SH-SY5Y (cell line): ENCODE results near the gene EXD3.

Source experiments
- GATA2 ChIP-seq: IDR thresholded peaks from 2 replicates; pipeline ENCODE4 v1.6.1; 2011; ENCODE audit warnings: mild to moderate bottlenecking, low read depth, low read length
- GATA3 ChIP-seq: IDR thresholded peaks from 2 replicates; pipeline ENCODE4 v1.6.1; 2011; ENCODE audit warnings: low read depth, mild to moderate bottlenecking, low read length, moderate library complexity

EXD3 gene

GRCh38 chr9:137333016-137333671 lies 89.8 kb downstream of the EXD3 start:
- no peak for TF ChIP-seq GATA2
- no peak for TF ChIP-seq GATA3

- no peak for TF ChIP-seq GATA2
- TF ChIP-seq GATA3: no peak
Measured at GRCh38 chr9:137331929-137332328, 91.0 kb downstream of the EXD3 start.

GRCh38 chr9:137330689-137331088 lies 92.3 kb downstream of the EXD3 start:
- TF ChIP-seq GATA3 (no peak), GATA2 (no peak)

- TF ChIP-seq GATA3: no peak
- no peak for TF ChIP-seq GATA2
Measured at GRCh38 chr9:137326445-137327065, 96.4 kb downstream of the EXD3 start.

- no peak for TF ChIP-seq GATA2
Measured at GRCh38 chr9:137325799-137326198, 97.2 kb downstream of the EXD3 start.

- no peak for TF ChIP-seq GATA2
- TF ChIP-seq GATA3: no peak
Measured at GRCh38 chr9:137325124-137325523, 97.8 kb downstream of the EXD3 start.

GRCh38 chr9:137323531-137324331 lies 99.2 kb downstream of the EXD3 start:
- TF ChIP-seq GATA3 (no peak), GATA2 (no peak)

- TF ChIP-seq GATA3 (no peak), GATA2 (no peak)
Measured at GRCh38 chr9:137321726-137322361, 101.1 kb downstream of the EXD3 start.

GRCh38 chr9:137320555-137321384 lies 102.2 kb downstream of the EXD3 start:
- TF ChIP-seq GATA2 (no peak), GATA3 (no peak)

- no peak for TF ChIP-seq GATA2
- no peak for TF ChIP-seq GATA3
Measured at GRCh38 chr9:137319739-137320551, 103.0 kb downstream of the EXD3 start.

- no peak for TF ChIP-seq GATA3
- no peak for TF ChIP-seq GATA2
Measured at GRCh38 chr9:137319011-137319738, 103.8 kb downstream of the EXD3 start.

- TF ChIP-seq GATA3 (no peak), GATA2 (no peak)
Measured at GRCh38 chr9:137318602-137319001, 104.4 kb downstream of the EXD3 start.
